ENCODE data around the gene CDC25C.
A peak's percentile ranks its signal among the peaks of the same experiment; 100 is the strongest.

The CDC25C gene

GRCh38 chr5:138352722-138353559 is 21.3 kb upstream of the CDC25C start:
- H3K4me3 ChIP-seq (ENCODE audit: low read length): peak overlapping the region; percentile 100
- no peak for TF ChIP-seq ZNF274 (IDR thresholded peaks at IDR 0.05; ENCODE audit: low read depth, low read length)

GRCh38 chr5:138352071-138352721 is 20.6 kb upstream of the CDC25C start, which contains the start of gene KDM3B:
Gene KDM3B (plus strand): TSS chr5:138352685. CDS start chr5:138352796, 111 bp downstream.
- TF ChIP-seq ZNF274 (IDR thresholded peaks at IDR 0.05; ENCODE audit: low read depth, low read length): no peak

GRCh38 chr5:138351517-138351916 is 19.9 kb upstream of the CDC25C start:
- no peak overlapping the region for H3K4me3 ChIP-seq (ENCODE audit: low read length)
- no peak for TF ChIP-seq ZNF274 (IDR thresholded peaks at IDR 0.05; ENCODE audit: low read depth, low read length)

More at GRCh38 chr5:138352071-138352721, 20.6 kb upstream of the CDC25C start, which contains the start of gene KDM3B:
- peak within 1 kb of the TSS; percentile 100 for H3K4me3 ChIP-seq (ENCODE audit: low read length)

- no peak overlapping the region for H3K4me3 ChIP-seq (ENCODE audit: low read length)
- no peak for TF ChIP-seq ZNF274 (IDR thresholded peaks at IDR 0.05; ENCODE audit: low read depth, low read length)
Measured at GRCh38 chr5:138351056-138351455, 19.5 kb upstream of the CDC25C start.

GRCh38 chr5:138350563-138350890 is 18.9 kb upstream of the CDC25C start:
- TF ChIP-seq ZNF274 (IDR thresholded peaks at IDR 0.05; ENCODE audit: low read depth, low read length): no peak
- H3K4me3 ChIP-seq (ENCODE audit: low read length): no peak overlapping the region

GRCh38 chr5:138349852-138350562 is 18.4 kb upstream of the CDC25C start:
- H3K4me3 ChIP-seq (ENCODE audit: low read length): no peak overlapping the region
- TF ChIP-seq ZNF274 (IDR thresholded peaks at IDR 0.05; ENCODE audit: low read depth, low read length): no peak

- no peak for TF ChIP-seq ZNF274 (IDR thresholded peaks at IDR 0.05; ENCODE audit: low read depth, low read length)
- no peak overlapping the region for H3K4me3 ChIP-seq (ENCODE audit: low read length)
Measured at GRCh38 chr5:138346889-138347288, 15.3 kb upstream of the CDC25C start.

- TF ChIP-seq ZNF274 (IDR thresholded peaks at IDR 0.05; ENCODE audit: low read depth, low read length): no peak
- no peak overlapping the region for H3K4me3 ChIP-seq (ENCODE audit: low read length)
Measured at GRCh38 chr5:138344887-138345622, 13.5 kb upstream of the CDC25C start.

- no peak for TF ChIP-seq ZNF274 (IDR thresholded peaks at IDR 0.05; ENCODE audit: low read depth, low read length)
- H3K4me3 ChIP-seq (ENCODE audit: low read length): peak overlapping the region; percentile 81
Measured at GRCh38 chr5:138340008-138340407, 8.4 kb upstream of the CDC25C start.

GRCh38 chr5:138339464-138339863 is 7.9 kb upstream of the CDC25C start:
- no peak for TF ChIP-seq ZNF274 (IDR thresholded peaks at IDR 0.05; ENCODE audit: low read depth, low read length)
- H3K4me3 ChIP-seq (ENCODE audit: low read length): peak overlapping the region; percentile 81

- H3K4me3 ChIP-seq (ENCODE audit: low read length): peak overlapping the region; percentile 81
- TF ChIP-seq ZNF274 (IDR thresholded peaks at IDR 0.05; ENCODE audit: low read depth, low read length): no peak
Measured at GRCh38 chr5:138339091-138339456, 7.5 kb upstream of the CDC25C start.

- TF ChIP-seq ZNF274 (IDR thresholded peaks at IDR 0.05; ENCODE audit: low read depth, low read length): no peak
- peak overlapping the region; percentile 81 for H3K4me3 ChIP-seq (ENCODE audit: low read length)
Measured at GRCh38 chr5:138338411-138339090, 6.9 kb upstream of the CDC25C start.

- TF ChIP-seq ZNF274 (IDR thresholded peaks at IDR 0.05; ENCODE audit: low read depth, low read length): no peak
- H3K4me3 ChIP-seq (ENCODE audit: low read length): peak within 1 kb of the TSS; percentile 81
Measured at GRCh38 chr5:138337685-138338410, 6.2 kb upstream of the CDC25C start, which contains the start of gene FAM53C. Gene FAM53C (plus strand): TSS chr5:138338266. CDS start chr5:138341336, 3,070 bp downstream.

Measured in GM08714 (cell line).